GM15510 (cell line): ENCODE measurements around the gene TRPC4.

Source experiments
- POLR2A ChIP-seq: IDR thresholded peaks from 3 replicates; pipeline ENCODE4 v1.6.1; 2011; ENCODE audit warnings: borderline replicate concordance; ENCODE audit not compliant: insufficient read length; ENCODE audit errors: extremely low read depth

The TRPC4 gene

GRCh38 chr13:37709318-37709717 is 160.3 kb downstream of the TRPC4 start:
- no peak for TF ChIP-seq POLR2A

GRCh38 chr13:37707739-37708500 is 161.7 kb downstream of the TRPC4 start:
- TF ChIP-seq POLR2A = no peak

GRCh38 chr13:37706041-37706440 is 163.5 kb downstream of the TRPC4 start:
- no peak for TF ChIP-seq POLR2A

GRCh38 chr13:37701972-37702371 is 167.6 kb downstream of the TRPC4 start:
- TF ChIP-seq POLR2A = no peak

GRCh38 chr13:37701306-37701705 is 168.3 kb downstream of the TRPC4 start:
- TF ChIP-seq POLR2A = no peak

GRCh38 chr13:37700887-37701286 is 168.7 kb downstream of the TRPC4 start:
- TF ChIP-seq POLR2A = no peak

- TF ChIP-seq POLR2A = no peak
Measured at GRCh38 chr13:37695200-37695599, 174.4 kb downstream of the TRPC4 start.

- no peak for TF ChIP-seq POLR2A
Measured at GRCh38 chr13:37690361-37690760, 179.2 kb downstream of the TRPC4 start.

GRCh38 chr13:37686501-37686900 is 183.1 kb downstream of the TRPC4 start:
- no peak for TF ChIP-seq POLR2A

GRCh38 chr13:37685206-37685605 is 184.4 kb downstream of the TRPC4 start:
- TF ChIP-seq POLR2A = no peak

- TF ChIP-seq POLR2A = no peak
Measured at GRCh38 chr13:37682496-37682895, 187.1 kb downstream of the TRPC4 start.

GRCh38 chr13:37681281-37682032 is 188.1 kb downstream of the TRPC4 start:
- no peak for TF ChIP-seq POLR2A

GRCh38 chr13:37680137-37680536 is 189.4 kb downstream of the TRPC4 start:
- TF ChIP-seq POLR2A = no peak

- no peak for TF ChIP-seq POLR2A
Measured at GRCh38 chr13:37679043-37679442, 190.5 kb downstream of the TRPC4 start.

- TF ChIP-seq POLR2A = no peak
Measured at GRCh38 chr13:37669845-37670244, 199.7 kb downstream of the TRPC4 start.

- no peak for TF ChIP-seq POLR2A
Measured at GRCh38 chr13:37667702-37668101, 201.9 kb downstream of the TRPC4 start.
